Germinal center (tissue), 1 donor: ENCODE measurements around the gene AKAP13.
A peak's percentile ranks its signal among the peaks of the same experiment; 100 is the strongest.
"Not testable (repeated sequence)": the region's sequence is repeated elsewhere in the genome, so short reads cannot be mapped to it uniquely, and the experiment has no call there.

Experiments used
- DNase-seq: peaks from one replicate; pipeline ENCODE4 v3.0.0; 2012; ENCODE audit warnings: mixed read lengths, low spot score

AKAP13 gene

GRCh38 chr15:85563731-85564130 lies 183.3 kb downstream of the AKAP13 start:
- DNase-seq, result no peak

GRCh38 chr15:85564686-85565085 lies 184.3 kb downstream of the AKAP13 start:
- DNase-seq, result no peak

GRCh38 chr15:85568261-85568808 lies 187.9 kb downstream of the AKAP13 start:
- no peak for DNase-seq

DNA sequence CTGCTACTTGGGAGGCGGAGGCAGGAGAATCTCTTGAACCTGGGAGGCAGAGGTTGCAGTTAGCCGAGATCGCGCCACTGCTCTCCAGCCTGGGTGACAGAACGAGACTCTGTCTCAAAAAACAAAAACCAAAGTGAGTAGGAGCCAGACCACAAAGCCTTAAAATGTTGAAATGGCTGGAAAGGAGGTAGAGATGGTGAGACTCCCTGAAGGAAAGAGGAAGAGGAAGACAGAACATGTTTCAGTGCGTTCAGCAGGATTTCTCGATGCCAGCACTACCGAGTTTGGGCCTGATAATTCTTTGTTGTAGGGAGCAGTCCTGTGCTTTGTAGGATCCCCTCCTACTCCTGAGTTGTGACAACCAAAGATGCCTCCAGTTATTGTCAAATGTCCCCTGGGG lies 189.9 kb downstream of the AKAP13 start:
- no peak for DNase-seq

DNA sequence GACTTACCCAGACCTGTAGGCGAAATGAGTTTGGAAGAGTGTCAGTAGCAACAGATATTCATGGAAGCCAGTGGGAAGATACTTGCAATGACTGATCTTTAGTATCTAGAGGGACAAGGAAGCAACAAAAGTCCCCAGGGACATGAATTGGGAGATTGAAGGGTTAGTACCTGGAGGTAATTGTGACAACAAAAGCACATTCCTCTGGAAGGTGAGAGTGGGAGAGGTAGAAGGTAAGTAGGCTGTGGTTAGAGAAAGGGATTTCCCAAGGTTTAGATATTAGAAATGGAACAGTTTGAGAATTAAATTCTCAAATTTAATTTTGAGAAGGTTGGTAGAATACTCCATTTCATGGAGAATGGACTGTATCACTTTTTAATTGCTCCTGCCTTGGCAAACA lies 191.4 kb downstream of the AKAP13 start:
- no peak for DNase-seq

DNA sequence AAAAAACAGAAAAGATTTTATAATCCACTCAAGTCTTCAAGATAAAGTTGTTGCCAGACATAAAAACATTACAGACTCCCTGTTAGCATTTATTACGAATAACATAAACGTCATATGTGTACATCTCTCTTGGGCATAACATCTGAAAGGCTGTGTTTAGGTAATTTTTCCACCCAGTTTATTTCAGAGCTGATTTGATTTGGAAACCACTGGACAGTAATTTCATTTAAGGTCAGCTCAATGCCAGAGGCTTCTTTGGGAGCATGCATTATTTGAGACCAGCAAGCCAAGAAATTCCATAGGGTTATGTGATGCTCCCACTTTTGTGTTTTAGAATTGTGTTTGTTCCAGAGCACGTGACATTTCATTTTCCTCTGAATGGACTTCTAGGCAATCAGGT lies 196.0 kb downstream of the AKAP13 start:
- DNase-seq, result no peak

DNA sequence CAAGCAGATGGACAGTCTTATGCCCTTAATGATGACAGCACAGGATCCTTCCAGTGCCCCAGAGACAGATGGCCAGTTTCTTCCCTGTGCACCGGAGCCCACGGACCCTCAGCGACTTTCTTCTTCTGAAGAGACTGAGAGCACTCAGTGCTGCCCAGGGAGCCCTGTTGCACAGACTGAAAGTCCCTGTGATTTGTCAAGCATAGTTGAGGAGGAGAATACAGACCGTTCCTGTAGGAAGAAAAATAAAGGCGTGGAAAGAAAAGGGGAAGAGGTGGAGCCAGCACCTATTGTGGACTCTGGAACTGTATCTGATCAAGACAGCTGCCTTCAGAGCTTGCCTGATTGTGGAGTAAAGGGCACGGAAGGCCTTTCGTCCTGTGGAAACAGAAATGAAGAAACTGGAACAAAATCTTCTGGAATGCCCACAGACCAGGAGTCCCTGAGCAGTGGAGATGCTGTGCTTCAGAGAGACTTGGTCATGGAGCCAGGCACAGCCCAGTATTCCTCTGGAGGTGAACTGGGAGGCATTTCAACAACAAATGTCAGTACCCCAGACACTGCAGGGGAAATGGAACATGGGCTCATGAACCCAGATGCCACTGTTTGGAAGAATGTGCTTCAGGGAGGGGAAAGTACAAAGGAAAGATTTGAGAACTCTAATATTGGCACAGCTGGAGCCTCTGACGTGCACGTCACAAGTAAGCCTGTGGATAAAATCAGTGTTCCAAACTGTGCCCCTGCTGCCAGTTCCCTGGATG lies 198.7 kb downstream of the AKAP13 start:
- no peak for DNase-seq

DNA sequence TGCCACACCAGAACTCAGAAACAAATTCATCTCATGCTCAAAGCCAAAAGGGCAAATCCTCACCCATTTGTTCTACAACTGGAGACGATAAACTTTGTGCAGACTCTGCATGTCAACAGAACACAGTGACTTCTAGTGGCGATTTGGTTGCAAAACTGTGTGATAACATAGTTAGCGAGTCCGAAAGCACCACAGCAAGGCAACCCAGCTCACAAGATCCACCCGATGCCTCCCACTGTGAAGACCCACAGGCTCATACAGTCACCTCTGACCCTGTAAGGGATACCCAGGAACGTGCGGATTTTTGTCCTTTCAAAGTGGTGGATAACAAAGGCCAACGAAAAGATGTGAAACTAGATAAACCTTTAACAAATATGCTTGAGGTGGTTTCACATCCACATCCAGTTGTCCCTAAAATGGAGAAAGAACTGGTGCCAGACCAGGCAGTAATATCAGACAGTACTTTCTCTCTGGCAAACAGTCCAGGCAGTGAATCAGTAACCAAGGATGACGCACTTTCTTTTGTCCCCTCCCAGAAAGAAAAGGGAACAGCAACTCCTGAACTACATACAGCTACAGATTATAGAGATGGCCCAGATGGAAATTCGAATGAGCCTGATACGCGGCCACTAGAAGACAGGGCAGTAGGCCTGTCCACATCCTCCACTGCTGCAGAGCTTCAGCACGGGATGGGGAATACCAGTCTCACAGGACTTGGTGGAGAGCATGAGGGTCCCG lies 199.7 kb downstream of the AKAP13 start:
- no peak for DNase-seq

GRCh38 chr15:85580879-85581278 lies 200.5 kb downstream of the AKAP13 start:
- peak; percentile 10 for DNase-seq

- DNase-seq, result peak; percentile 48
Measured at GRCh38 chr15:85581495-85581894, 201.1 kb downstream of the AKAP13 start.

GRCh38 chr15:85582131-85583079 lies 202.0 kb downstream of the AKAP13 start:
- peak; percentile 58 for DNase-seq

GRCh38 chr15:85583442-85583841 lies 203.0 kb downstream of the AKAP13 start:
- peak; percentile 10 for DNase-seq

- DNase-seq, result no peak
Measured at GRCh38 chr15:85583923-85584390, 203.6 kb downstream of the AKAP13 start.

- DNase-seq, result no peak
Measured at GRCh38 chr15:85584872-85585271, 204.5 kb downstream of the AKAP13 start.

GRCh38 chr15:85586196-85586595 lies 205.8 kb downstream of the AKAP13 start:
- not testable (repeated sequence) for DNase-seq

DNA sequence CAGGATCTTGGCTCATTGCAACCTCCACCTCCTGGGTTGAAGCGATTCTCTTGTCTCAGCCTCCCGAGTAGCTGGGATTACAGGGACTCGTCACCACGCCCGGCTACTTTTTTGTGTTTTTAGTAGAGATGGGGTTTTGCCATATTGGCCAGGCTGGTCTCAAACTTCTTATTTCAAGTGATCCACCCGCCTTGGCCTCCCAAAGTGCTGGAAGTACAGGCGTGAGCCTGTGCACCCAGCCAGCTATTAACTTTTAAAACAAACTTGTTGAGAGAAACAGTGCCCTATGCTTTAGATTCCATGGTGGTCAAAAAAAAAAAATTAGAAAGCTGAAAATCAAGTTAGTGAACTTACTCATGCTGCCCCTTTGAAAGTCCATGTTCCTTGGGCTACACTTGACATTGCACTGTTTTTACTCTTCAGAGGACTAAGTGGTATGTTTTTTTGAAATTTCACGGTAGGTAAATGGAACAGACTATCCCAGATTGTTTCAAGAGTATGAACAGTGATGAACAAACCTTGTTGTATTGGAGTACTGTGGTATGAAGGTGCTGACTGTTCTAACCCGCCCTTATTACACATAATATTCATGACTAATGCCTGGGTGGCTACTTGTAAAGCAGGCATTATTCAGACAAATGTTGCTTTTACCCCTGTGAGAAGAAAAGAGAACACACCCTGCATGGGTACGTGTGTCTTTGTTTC lies 207.5 kb downstream of the AKAP13 start:
- no peak for DNase-seq

DNA sequence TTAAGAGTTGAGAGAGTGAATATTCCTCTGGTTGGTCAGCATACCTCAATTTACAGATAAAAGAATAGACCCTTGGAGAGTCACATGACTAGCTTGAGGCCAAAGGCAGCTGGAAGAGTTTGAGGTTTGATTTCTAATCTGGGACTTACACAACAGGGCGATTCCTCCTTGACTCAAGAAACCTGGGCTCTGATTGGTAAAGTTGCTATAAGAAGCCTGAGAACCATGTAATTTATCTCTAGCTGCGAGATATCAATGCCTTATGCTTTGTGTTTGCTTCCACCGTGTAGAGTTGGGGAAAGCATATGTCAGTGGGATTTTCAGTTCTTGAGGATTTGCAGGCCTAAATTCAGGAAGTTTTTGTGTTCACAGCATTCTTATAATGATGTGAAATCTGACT lies 208.3 kb downstream of the AKAP13 start:
- no peak for DNase-seq

DNA sequence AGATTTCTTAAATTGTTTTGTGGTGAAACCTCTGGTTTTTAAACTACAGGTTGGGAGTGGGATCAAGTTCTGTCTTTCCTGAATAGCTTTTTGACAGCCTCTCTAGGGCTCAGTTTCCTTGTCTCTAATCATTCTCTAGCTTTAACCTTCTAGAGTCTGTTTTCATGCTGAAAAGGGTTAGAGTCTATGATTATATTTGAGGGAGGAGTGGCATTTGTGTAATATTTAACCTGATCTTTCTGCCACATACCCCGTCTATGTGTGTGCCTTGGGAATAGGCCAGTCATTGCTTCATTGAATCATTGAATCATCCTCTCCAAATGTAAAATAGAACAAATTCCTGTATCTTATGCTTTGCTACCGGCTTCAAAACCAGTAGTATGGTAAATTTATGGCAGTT lies 209.4 kb downstream of the AKAP13 start:
- no peak for DNase-seq

DNA sequence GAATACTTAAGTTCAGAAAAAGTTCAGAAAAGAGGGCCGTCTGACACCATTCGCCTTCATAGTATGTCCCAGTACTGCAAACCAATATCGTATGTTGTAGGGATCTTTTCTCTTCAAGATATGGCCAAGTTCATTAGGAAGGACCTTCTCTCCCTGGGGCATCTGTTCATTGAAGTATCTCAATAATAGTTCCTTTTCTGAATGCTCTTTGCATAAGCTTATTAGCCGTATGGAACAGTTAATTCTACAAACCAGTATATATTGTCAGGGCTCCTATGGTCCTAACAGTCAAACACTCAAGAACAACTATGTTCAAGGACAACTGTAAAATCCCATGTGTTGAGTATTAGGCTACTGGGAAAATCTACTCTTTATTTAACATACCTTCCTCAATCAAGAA lies 211.2 kb downstream of the AKAP13 start:
- no peak for DNase-seq

DNA sequence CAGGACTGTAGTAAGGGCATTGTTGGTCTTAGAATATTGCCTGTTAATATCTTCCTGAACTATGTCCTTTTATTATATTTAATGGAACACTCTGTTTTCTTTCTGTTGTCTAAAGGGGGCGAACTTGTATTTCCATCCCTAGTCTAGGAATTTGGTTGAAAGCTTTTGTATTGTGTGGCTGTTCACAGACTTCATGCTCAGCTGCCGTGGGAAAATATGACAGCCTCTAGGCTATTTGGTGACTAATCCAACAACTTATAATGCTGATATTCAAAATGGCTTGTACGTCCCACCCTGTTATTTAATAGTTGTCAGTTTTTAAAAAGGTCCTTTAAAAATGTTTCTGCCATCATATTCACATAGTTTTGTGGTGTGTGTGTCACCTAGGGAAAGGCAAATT lies 211.7 kb downstream of the AKAP13 start:
- DNase-seq, result no peak

DNA sequence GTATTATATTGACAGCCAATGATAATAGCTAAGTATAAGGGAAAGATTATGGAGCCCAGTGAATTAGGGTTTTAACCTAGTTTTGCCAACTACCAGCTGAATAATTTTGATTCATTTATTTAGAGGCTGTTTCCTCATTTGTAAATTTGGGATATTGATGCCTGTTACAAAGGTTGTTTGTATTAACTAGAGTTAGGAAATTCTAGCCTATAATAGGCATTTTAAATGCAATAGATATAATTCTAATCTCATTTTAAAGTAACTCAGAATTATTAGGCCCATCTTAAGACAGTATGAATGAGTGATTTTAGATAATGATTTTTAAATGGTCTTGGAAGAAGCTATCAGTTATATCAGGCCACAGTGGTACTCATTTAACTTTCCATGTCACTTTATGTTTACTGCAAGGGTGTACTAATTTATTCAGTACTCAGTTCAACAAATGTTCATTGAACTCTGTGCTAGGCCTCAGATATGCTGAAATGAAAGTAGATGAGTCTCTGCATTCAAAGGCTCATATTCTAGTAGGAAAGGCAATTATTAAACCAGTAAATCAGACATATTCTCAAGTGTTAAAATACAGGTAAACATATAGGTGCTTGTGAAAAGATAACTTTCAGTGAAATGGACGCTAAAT lies 213.5 kb downstream of the AKAP13 start:
- no peak for DNase-seq
